ENCODE results near the gene CAPN5.

Gene CAPN5

DNA sequence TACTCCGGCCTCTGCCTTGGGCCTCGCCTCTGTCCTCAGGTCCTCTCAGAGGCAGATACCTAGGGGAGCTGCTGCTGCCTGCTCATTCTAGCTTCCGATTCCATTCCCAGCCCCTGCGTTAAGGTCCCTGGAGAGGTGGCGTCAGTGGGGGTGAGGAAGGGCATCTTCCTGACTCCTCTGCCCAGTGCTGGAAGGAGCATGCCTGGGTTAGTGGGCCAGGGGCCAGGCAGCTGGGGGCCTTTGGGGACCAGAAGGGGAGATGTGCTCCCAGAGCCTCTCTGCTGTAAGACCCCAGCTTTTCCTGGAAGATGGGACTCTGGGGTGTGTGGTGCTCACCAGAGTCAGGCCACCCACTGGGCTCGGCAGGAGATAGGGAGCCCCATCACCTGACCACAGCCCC, 57.7 kb downstream of the CAPN5 start:
- DNase-seq (ENCODE audit: extremely low read depth, insufficient read length) = no peak
- no peak overlapping the region for H3K4me3 ChIP-seq (replicated peaks; ENCODE audit: low read depth, low read length)
- H3K27me3 ChIP-seq (replicated peaks; ENCODE audit: control insufficient read depth, insufficient read depth, low read length) = peaks cover 1% of the 10 kb centered on the region
- H3K36me3 ChIP-seq (ENCODE audit: control insufficient read depth, insufficient read depth, low read length) = no peaks in the 10 kb centered on the region
- no peak for TF ChIP-seq CTCF (IDR thresholded peaks at IDR 0.05; ENCODE audit: insufficient read depth, low read length, poor library complexity, severe bottlenecking)

DNA sequence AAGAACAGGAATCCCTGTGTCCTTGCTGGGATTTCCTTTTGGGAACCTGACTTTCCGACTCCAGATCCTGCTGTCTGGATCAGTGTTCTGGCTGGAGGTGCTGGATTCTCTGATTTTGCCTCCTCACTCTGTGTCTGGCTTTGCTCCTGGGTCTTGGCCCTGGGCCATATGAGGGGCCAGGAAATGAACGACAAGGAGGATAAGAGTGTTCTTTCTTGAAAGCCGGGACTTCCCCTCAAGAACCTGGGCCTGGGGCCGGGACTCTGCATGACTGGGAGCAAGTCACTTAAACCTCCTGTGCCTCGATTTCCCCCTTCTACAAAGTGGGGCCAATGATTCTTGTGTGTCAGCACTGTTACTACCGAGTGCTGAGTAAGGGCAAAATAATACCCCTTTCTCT, 58.4 kb downstream of the CAPN5 start:
- H3K27me3 ChIP-seq (replicated peaks; ENCODE audit: control insufficient read depth, insufficient read depth, low read length) = peaks cover 1% of the 10 kb centered on the region
- no peak for TF ChIP-seq CTCF (IDR thresholded peaks at IDR 0.05; ENCODE audit: insufficient read depth, low read length, poor library complexity, severe bottlenecking)
- H3K4me3 ChIP-seq (replicated peaks; ENCODE audit: low read depth, low read length) = no peak overlapping the region
- no peak for DNase-seq (ENCODE audit: extremely low read depth, insufficient read length)
- no peaks in the 10 kb centered on the region for H3K36me3 ChIP-seq (ENCODE audit: control insufficient read depth, insufficient read depth, low read length)

DNA sequence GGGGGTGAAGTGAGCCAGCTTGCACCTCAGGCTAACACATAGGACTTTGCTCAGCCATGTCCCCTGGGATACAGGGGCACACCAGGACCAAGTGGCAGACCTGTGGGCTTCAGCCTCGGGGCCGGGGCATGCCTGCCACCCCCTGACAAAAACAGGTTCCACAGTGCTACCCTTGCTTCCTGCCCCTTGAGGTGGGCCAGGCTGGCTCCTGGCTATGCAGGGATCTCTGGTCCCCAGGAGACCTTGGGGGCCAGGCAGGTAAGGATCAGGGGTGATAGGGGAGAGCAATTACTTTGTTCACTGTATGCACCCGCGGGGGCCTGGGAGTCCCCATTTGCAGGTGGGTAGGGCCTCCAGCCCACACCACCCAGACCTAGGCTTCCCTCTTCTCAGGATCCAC, 58.9 kb downstream of the CAPN5 start:
- Histone ChIP-seq H3K36me3 (ENCODE audit: control insufficient read depth, insufficient read depth, low read length) (no peaks in the 10 kb centered on the region), H3K27me3 (replicated peaks; ENCODE audit: control insufficient read depth, insufficient read depth, low read length) (peaks cover 1% of the 10 kb centered on the region), H3K4me3 (replicated peaks; ENCODE audit: low read depth, low read length) (no peak overlapping the region)
- DNase-seq (ENCODE audit: extremely low read depth, insufficient read length) = no peak
- TF ChIP-seq CTCF (IDR thresholded peaks at IDR 0.05; ENCODE audit: insufficient read depth, low read length, poor library complexity, severe bottlenecking) = no peak

DNA sequence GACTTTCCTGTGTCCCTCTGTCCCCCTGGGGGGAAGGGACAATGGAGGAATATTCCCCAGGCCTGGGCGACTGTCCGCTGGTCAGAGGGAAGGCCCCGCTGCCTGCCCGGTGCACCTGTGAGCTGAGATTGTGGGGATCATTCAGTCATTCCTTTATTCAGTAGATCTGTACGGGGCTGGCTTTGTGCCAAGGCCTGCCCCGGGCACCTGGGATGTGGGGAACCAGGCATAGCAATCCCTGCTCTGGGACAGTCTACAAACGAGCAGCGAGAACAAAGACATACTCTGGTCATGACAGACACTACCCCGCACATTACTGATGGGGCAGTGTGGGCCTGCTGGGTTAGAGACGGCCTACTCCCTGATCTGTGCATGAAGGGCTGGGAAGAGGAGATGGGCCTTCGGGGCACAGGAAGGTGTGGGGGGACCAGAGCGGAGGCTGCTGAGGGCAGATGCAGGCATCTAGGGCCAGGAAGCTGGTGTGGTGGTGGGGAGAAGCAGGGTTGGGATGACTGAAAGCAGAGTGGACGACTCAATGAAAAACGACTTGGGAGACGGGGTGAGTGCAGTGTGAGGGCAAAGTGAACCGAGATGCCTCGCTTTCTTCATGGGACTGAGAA, 59.5 kb downstream of the CAPN5 start:
- no peak for DNase-seq (ENCODE audit: extremely low read depth, insufficient read length)
- no peak overlapping the region for H3K4me3 ChIP-seq (replicated peaks; ENCODE audit: low read depth, low read length)

DNA sequence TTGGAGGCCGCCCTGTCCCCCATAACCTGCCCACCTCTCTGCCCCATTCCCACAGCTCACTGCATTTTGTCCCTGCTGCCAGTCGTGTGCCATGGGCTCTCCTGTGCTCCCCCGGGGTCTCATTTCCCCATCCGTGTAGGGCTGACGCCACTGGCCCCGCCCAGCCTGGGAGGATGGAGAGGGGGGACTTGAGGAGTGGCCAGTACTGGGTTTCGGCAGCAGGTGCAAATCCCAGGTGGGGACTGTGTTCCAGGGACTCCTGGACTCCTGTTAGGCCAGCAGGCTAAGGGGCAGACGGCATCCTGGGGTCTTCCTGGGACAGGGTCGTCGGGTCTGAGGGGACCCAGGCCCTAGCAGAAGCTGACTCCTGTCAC, 60.1 kb downstream of the CAPN5 start:
- Histone ChIP-seq H3K27me3 (replicated peaks; ENCODE audit: control insufficient read depth, insufficient read depth, low read length) (peaks cover 1% of the 10 kb centered on the region), H3K36me3 (ENCODE audit: control insufficient read depth, insufficient read depth, low read length) (no peaks in the 10 kb centered on the region), H3K4me3 (replicated peaks; ENCODE audit: low read depth, low read length) (no peak overlapping the region)
- TF ChIP-seq CTCF (IDR thresholded peaks at IDR 0.05; ENCODE audit: insufficient read depth, low read length, poor library complexity, severe bottlenecking) = no peak
- no peak for DNase-seq (ENCODE audit: extremely low read depth, insufficient read length)

More for the DNA sequence above, 59.5 kb downstream of the CAPN5 start:
- Histone ChIP-seq H3K36me3 (ENCODE audit: control insufficient read depth, insufficient read depth, low read length) (no peaks in the 10 kb centered on the region), H3K27me3 (replicated peaks; ENCODE audit: control insufficient read depth, insufficient read depth, low read length) (peaks cover 1% of the 10 kb centered on the region)
- TF ChIP-seq CTCF (IDR thresholded peaks at IDR 0.05; ENCODE audit: insufficient read depth, low read length, poor library complexity, severe bottlenecking) = no peak

All from GM06990 (cell line).